ENCODE measurements around the gene CST5.
"Not testable (repeated sequence)": the region's sequence is repeated elsewhere in the genome, so short reads cannot be mapped to it uniquely, and the experiment has no call there.

DNA sequence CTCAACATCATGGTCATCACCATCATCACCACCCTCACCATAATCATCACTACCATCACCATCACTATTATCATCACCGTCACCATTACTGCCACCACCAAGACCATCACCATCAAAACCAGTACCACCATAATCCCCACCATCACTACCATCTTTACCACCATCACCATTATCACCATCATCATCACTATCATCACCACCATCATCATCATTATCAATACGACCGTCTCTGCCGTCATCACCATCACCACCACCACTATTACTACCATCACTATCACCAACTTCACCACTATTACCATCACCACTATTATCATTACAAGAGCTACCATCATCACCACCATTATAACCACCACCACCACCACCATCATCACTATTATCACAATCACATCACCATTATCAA lies 11.3 kb upstream of the CST5 start:
- TF ChIP-seq, protein P1, sequence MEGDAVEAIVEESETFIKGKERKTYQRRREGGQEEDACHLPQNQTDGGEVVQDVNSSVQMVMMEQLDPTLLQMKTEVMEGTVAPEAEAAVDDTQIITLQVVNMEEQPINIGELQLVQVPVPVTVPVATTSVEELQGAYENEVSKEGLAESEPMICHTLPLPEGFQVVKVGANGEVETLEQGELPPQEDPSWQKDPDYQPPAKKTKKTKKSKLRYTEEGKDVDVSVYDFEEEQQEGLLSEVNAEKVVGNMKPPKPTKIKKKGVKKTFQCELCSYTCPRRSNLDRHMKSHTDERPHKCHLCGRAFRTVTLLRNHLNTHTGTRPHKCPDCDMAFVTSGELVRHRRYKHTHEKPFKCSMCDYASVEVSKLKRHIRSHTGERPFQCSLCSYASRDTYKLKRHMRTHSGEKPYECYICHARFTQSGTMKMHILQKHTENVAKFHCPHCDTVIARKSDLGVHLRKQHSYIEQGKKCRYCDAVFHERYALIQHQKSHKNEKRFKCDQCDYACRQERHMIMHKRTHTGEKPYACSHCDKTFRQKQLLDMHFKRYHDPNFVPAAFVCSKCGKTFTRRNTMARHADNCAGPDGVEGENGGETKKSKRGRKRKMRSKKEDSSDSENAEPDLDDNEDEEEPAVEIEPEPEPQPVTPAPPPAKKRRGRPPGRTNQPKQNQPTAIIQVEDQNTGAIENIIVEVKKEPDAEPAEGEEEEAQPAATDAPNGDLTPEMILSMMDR (conservative IDR thresholded peaks at IDR 0.05; ENCODE audit: low read length) = not testable (repeated sequence)
- not testable (repeated sequence) for TF ChIP-seq EZH2phosphoT487 (IDR thresholded peaks at IDR 0.05; ENCODE audit: borderline replicate concordance, low read depth, low read length)

All from OCI-LY7 (cell line).